Hindlimb muscle (tissue), 1 donor: Measurements from ENCODE around the gene FRG2C. TPM values are rescaled to one million over a fixed set of nuclear protein-coding genes. Genes with fewer than 3 reads are reported as not detected.
"Not testable (repeated sequence)": the region's sequence is repeated elsewhere in the genome, so short reads cannot be mapped to it uniquely, and the experiment has no call there.

ENCODE experiments used
- DNase-seq: peaks from one replicate; pipeline ENCODE4 v3.0.0-alpha.2; 2013
- polyA plus RNA-seq: library from polyadenylated mRNA; unstranded; fragments of 120-200 nt; gene quantifications from one replicate; pipeline ENCODE4 v1.2.1, GENCODE V29; 2013; ENCODE audit not compliant: insufficient read length

The FRG2C gene
- polyA plus RNA-seq, 1 donor = not detected

DNA sequence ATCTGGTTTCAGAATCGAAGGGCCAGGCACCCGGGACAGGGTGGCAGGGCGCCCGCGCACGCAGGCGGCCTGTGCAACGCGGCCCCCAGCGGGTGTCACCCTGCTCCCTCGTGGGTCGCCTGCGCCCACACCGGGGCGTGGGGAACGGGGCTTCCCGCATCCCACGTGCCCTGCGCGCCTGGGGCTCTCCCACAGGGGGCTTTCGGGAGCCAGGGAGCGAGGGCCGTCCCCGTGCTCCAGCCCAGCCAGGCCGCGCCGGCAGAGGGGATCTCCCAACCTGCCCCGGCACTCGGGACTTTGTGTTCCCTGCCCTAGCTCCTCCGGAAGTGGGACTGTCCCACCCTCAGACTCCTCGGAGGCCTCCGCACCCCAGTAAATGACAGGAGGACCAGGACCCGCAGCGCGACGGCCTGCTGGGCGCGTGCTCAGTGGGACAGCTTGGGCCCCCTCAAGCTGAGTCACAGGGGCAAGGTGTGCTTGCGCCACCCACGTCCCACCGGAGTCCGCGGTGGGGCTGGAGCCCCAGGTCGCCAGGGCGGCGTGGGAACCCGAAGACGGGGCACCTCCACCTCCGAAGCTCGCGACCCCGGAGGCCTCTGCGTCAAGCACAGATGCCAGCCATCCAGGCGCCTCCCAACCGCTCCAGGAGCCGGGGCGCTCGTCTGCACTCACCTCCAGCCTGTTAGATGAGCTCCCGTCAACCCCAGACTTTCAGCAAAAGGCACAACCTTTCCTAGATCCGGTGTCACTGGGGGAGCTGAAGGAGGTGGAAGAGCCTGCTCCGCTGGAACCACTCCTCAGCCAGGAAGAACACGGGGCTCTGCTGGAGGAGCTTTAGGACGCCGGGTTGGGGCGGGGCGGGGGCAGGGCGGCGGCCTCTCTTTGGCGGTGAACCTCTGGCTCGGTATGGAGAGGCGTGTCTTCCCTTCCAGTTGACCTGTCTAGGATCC lies 5.5 kb downstream of the FRG2C start:
- not testable (repeated sequence) for DNase-seq

DNA sequence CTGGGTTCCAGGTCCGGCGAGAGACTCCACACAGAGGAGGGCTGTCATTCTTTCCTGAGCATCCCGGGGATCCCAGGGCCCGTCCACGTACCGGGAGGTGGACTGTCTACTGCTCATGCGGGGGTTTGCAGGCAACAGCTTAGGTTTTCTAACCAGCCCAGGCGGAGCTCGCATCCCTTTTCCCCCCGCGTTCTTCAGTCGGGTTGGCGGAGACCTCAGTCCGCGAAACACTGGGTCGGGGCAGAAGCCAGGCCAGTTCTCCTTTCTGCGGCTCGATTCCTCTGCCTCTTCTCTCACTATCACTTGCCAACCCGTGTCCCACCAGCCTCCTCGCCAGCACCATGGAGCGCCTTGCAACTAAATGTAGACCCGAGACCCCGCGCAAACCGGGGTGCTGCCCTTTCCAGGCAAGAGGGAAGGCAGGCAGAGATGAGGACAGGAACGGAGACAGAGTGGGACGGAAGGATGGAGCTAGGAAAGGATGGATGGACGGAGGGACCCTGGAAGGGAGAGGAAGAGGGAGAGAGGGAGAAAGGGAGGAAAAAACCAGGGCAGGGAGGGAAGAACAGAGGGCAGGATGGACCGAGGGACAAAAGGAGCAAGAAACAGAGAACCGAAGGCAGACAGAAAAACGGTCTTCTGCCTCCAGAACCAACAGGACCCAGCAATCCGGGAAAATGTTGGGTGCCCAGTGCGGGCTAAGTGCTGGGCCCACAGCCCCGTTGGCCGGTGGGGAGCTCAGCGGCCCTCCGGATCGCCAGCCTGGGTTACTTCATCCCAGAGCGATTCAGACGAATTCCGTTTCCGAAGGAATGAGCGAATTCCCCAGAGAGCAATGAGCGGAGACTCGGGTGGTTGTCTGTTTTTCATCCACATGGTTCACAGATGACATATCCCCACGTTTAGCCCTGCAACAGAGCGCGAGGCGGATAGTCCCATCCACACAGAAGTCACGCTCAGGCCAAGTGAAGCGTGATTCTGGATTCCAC lies 6.5 kb downstream of the FRG2C start:
- DNase-seq = not testable (repeated sequence)

DNA sequence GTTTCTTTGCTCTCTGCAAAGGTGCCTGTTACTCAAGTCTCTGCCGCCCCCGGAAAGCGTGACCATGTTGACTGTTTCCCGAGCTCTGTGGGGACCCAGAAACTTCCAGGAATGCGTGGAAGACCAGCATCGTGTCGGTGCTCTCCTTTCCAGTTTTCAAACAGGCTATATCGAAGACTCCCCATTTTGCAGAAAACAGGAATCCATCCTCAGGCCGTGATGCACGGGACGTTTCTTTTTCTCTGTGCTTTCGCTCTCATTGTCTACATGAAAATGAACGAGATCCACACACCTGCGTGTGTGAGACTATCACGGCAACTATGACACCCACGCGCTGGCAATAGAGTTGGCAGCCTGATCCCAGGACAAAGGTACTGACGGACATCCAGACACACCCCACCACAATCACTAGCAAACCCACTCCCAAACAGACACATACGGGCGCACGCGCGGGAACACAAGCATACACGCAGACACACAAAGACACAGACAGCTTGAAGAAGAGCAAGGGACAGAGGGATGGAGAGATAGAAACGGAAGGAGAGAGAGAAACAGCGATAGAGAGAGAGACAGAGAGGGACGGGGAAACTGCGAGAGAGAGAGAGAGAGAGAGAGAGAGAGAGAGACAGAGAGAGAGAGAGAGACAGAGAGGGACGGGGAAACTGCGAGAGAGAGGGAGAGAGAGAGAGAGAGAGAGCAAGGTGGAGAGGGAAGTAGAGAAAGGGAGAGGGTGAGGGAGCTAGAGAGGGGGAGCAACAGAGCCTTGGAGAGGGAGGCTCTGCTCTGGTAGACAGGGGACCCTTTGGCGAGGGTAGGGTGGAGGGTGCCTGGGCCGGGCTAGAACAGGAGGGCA lies 7.4 kb downstream of the FRG2C start:
- not testable (repeated sequence) for DNase-seq

DNA sequence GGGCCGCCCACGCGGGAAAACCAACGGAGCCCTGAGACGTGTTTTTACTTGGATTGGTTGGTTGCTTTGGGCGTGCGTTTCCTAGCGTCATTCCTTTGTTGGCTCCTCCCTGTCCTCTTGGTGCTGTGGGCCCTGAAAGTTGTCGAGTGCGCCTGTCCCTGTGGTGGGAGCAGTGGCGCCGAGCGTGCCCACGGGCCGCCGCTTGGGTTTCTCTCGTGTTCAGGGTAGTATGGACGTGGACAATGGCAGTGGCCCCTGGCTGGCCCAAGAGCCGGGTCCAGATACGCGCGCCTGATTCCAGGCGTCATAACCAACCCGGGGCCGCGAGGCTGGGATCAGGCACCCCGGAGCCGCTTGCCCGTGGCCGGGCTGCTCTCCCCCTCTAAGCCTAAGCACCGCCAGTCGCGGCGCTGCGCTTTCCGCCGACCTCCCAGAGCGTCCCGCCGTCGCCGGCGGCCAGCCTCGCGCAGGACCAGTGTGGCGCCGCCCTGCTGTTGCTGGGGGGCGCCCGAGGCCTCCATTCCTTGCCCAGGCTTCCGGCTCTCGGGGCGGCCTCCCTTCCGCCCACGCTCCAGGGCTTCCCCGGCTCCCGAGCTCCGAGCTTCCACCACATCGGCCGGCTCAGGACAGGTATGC lies 8.1 kb downstream of the FRG2C start:
- not testable (repeated sequence) for DNase-seq

DNA sequence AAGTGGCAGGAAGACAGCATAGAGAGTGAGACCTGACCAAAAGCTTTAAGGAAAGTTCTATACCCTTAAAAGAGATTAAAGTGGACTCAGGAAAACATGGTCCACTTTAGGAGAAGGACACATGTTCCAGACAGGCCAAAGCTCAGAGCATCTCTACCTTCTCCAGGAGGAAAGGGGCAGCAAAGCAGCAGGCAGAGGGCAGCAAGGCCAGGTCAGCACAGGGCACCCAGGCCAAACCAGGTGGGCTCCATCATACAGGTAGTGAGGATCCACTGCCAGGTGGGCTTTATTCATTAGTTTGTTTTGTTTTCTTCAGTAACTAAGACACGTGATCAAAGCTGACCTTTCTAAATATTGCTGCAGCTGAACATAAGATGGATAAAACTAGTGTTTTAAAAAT lies 19.8 kb downstream of the FRG2C start:
- not testable (repeated sequence) for DNase-seq

DNA sequence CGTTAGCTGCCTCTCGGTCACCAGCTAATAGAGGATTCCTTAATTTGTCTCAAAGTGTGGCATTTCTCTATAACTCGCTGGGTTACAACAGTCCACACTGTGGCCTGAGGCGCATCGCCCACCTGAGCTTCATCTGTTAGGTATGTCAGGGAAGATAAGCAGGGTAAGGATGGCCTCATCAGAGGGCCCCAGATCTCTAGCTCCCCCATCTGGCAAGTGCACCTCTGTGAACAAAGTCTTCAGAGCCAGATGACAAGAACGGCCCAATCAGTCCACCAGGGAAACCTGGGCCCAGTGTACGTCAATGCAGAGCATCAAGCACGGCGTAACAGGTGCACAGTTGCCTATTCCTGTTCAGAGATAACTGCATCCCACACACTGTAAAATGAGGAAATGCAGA lies 23.2 kb downstream of the FRG2C start:
- no peak for DNase-seq

DNA sequence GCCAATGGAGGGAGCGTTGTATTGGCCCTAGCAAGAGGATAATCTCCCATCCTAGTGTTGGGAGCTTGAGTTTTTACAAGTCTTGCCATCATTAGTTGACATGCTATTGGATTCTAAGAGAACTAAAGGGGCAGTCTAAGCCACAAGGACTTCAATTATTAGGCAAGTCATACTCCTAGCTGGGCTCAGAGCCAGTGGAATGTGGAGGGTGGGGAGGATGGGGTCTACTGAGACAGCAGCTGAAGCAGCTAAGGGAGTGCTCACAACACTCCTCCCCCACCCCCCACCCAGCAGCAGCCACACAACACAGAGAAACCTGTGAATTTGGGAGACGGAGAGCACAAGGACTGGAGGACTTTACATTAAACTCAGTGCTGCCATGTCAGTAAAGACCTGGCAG lies 27.9 kb downstream of the FRG2C start:
- DNase-seq = no peak

Other genes starting within 250 kb of the FRG2C start
- 10.2 TPM for gene ZNF717, start 121.2 kb downstream of the FRG2C start, polyA plus RNA-seq